Activated effector memory CD4-positive, alpha-beta T cell treated with anti-CD3 and anti-CD28 coated beads, Interleukin-2, amount 50 U/mL, for 16 hours (primary cell): ENCODE data around the gene LIN28B.

Experiments
- DNase-seq: peaks from one replicate; pipeline ENCODE4 v3.0.0-alpha.2; 2020

Gene LIN28B

GRCh38 chr6:105120570-105120969 is 163.7 kb downstream of the LIN28B start:
- no peak for DNase-seq

GRCh38 chr6:105121981-105122380 is 165.1 kb downstream of the LIN28B start:
- no peak for DNase-seq

GRCh38 chr6:105122717-105123116 is 165.8 kb downstream of the LIN28B start:
- DNase-seq, result no peak
